SK-N-SH treated with all-trans-retinoic acid at 6 μM for 48 hours (cell line): Measurements from ENCODE around the gene DCTN2.

ENCODE experiments used
- ARNTL ChIP-seq: fragments of 450-650 bp; formaldehyde crosslinking; IDR thresholded peaks from 2 replicates; pipeline ENCODE4 v1.5.0; 2020; ENCODE audit warnings: low read depth, mild to moderate bottlenecking, moderate library complexity, borderline replicate concordance
- BACH2 ChIP-seq: fragments of 250-450 bp; sonication (Bioruptor Pico); IDR thresholded peaks from 2 replicates; pipeline ENCODE4 v1.9.0; 2021; ENCODE audit warnings: mild to moderate bottlenecking, borderline replicate concordance
- CREB5 ChIP-seq: fragments of 250-450 bp; sonication (Bioruptor Pico); IDR thresholded peaks from 2 replicates; pipeline ENCODE4 v1.5.1; 2020; ENCODE audit warnings: low read depth, mild to moderate bottlenecking, moderate library complexity
- ESRRG ChIP-seq: fragments of 250-450 bp; sonication (Bioruptor Pico); IDR thresholded peaks from 2 replicates; pipeline ENCODE4 v1.6.1; 2021; ENCODE audit warnings: mild to moderate bottlenecking
- OSR1 ChIP-seq: fragments of 250-450 bp; sonication (Bioruptor Pico); IDR thresholded peaks from 2 replicates; pipeline ENCODE4 v1.8.0; 2022; ENCODE audit warnings: moderate library complexity, mild to moderate bottlenecking, inconsistent platforms
- PATZ1 ChIP-seq: fragments of 250-450 bp; sonication (Bioruptor Pico); IDR thresholded peaks from 2 replicates; pipeline ENCODE4 v1.8.0; 2020; ENCODE audit warnings: mild to moderate bottlenecking, moderate library complexity, borderline replicate concordance
- RARB ChIP-seq: fragments of 250-450 bp; sonication (Bioruptor Pico); IDR thresholded peaks from 2 replicates; pipeline ENCODE4 v1.8.0; 2021; ENCODE audit warnings: mild to moderate bottlenecking, moderate library complexity
- TOX ChIP-seq: fragments of 250-450 bp; sonication (Bioruptor Pico); IDR thresholded peaks from 2 replicates; pipeline ENCODE4 v1.8.0; 2021; ENCODE audit warnings: mild to moderate bottlenecking, moderate library complexity, borderline replicate concordance
- ZC3H10 ChIP-seq: fragments of 250-450 bp; sonication (Bioruptor Pico); IDR thresholded peaks from 2 replicates; pipeline ENCODE4 v1.5.1; 2021; ENCODE audit warnings: mild to moderate bottlenecking, moderate library complexity
- ZFP3 ChIP-seq: fragments of 250-450 bp; sonication (Bioruptor Pico); IDR thresholded peaks from 2 replicates; pipeline ENCODE4 v1.5.0; 2020; ENCODE audit warnings: mild to moderate bottlenecking, moderate library complexity
- ZFP30 ChIP-seq: fragments of 450-650 bp; formaldehyde crosslinking; IDR thresholded peaks from 2 replicates; pipeline ENCODE4 v1.5.0; 2022; ENCODE audit warnings: mild to moderate bottlenecking, moderate library complexity
- ZNF70 ChIP-seq: fragments of 450-650 bp; formaldehyde crosslinking; IDR thresholded peaks from 2 replicates; pipeline ENCODE4 v1.5.0; 2020; ENCODE audit warnings: mild to moderate bottlenecking, moderate library complexity
- TF ChIP-seq, protein P1 (sequence below): fragments of 250-450 bp; sonication (Bioruptor Pico); IDR thresholded peaks from 2 replicates; pipeline ENCODE4 v1.8.0; 2021; ENCODE audit warnings: low read depth, mild to moderate bottlenecking, moderate library complexity, borderline replicate concordance

DNA sequence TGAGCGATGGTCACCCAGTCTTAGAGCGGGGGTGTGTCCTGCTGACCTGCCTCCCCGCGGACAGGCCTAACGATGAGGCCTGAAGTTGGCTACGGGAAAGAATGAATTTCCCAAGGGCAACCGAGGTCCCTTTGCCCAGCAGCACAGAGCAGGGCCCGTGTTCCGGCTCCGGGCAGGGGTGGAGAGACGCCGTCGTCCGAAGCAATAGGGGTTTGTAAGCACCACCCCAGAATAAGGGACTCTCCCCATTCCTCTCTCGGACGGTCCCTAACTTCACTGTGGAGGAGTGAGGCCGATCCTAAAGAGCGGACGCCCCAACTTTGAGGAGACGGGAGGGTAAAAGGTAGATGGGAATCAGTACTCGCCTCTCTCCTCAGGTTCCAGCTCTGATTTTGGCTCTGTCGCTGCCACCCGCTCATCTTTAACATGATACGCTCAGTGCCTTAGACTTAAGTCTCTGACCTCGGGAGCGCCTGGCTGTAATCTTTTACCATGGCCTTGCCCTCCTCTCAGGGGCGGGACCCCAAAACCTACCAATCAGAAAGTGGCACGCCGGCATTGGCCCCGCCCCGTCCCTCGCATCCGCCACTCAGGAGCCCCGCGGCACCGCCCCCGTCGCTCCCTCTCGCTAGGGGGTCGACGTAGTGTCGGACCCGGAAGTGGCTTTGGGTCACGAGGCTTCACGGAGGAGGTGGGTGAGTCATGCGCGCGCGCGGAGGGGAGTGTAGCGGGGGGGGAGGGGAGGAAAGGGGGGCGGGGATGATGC, 26.8 kb downstream of the DCTN2 start, which contains the start of gene DDIT3:
- TF ChIP-seq PATZ1 (CRISPR knock-in tag) (peak; percentile 62; the same call in 1 of the 2 replicates), OSR1 (CRISPR knock-in tag) (no peak), ESRRG (CRISPR knock-in tag) (0 out of 2 replicates have a peak, but pooled peaks have one; percentile 30), TOX (CRISPR knock-in tag) (no peak), CREB5 (CRISPR knock-in tag) (no peak; the same call in 1 of the 2 replicates), BACH2 (no peak), ZC3H10 (CRISPR knock-in tag) (no peak), ZFP3 (CRISPR knock-in tag) (no peak), RARB (0 out of 2 replicates have a peak, but pooled peaks have one; percentile 35), ZNF70 (no peak), ZFP30 (CRISPR knock-in tag) (no peak), ARNTL (CRISPR knock-in tag) (no peak)
- TF ChIP-seq, protein P1, sequence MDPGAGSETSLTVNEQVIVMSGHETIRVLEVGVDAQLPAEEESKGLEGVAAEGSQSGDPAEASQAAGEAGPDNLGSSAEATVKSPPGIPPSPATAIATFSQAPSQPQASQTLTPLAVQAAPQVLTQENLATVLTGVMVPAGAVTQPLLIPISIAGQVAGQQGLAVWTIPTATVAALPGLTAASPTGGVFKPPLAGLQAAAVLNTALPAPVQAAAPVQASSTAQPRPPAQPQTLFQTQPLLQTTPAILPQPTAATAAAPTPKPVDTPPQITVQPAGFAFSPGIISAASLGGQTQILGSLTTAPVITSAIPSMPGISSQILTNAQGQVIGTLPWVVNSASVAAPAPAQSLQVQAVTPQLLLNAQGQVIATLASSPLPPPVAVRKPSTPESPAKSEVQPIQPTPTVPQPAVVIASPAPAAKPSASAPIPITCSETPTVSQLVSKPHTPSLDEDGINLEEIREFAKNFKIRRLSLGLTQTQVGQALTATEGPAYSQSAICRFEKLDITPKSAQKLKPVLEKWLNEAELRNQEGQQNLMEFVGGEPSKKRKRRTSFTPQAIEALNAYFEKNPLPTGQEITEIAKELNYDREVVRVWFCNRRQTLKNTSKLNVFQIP (CRISPR knock-in tag): 0 out of 2 replicates have a peak, but pooled peaks have one; percentile 70
